ENCODE data around the gene FBXL4. TPM values are rescaled to one million over a fixed set of nuclear protein-coding genes. Genes with fewer than 3 reads are reported as not detected.

The FBXL4 gene
- total and polyA plus RNA-seq, 10 of the 15 experiments (the other 5 are each of a cell fraction or from before 2014, with no cell fraction given), result 2.9 to 16.9 (median 7.2) TPM

GRCh38 chr6:98824902-98825599 is 122.7 kb downstream of the FBXL4 start:
- FAIRE-seq (no peak), DNase-seq (ENCODE audit: low read depth, low spot score) (no peak), ATAC-seq (no peak)
- 39% methylated on average over 23 of the region's 32 CpGs for WGBS (ENCODE audit: insufficient coverage, insufficient replicate concordance, low lambda C conversion rate, missing lambda C conversion rate)
- Histone ChIP-seq H3K9ac (ENCODE audit: control insufficient read depth, insufficient read depth, low read length) (no peak overlapping the region), H3K79me2 (ENCODE audit: control insufficient read depth, insufficient read depth, low read length) (no peaks in the 10 kb centered on the region), H3K4me1 (ENCODE audit: control insufficient read depth, insufficient read depth, low read length) (no peaks in the 10 kb centered on the region), H3K4me3 (no peak overlapping the region), H3K36me3 (ENCODE audit: control insufficient read depth in 2 of 2, insufficient read depth in 2 of 2, low read length in 1 of 2) (no peaks in the 10 kb centered on the region), H3K27ac (ENCODE audit: control insufficient read depth, insufficient read depth) (no peak overlapping the region), H3K27me3 (replicated peaks in 1 of 2; ENCODE audit: control insufficient read depth in 2 of 2, insufficient read depth in 2 of 2, low read length in 1 of 2) (peaks cover 10 to 23% of the 10 kb centered on the region in 2 experiments), H3K9me3 (replicated peaks; ENCODE audit: control insufficient read depth, insufficient read depth, low read length) (no peaks in the 10 kb centered on the region), H2AFZ (ENCODE audit: control insufficient read depth, low read depth, low read length) (no peak overlapping the region), H3K4me2 (ENCODE audit: control insufficient read depth, insufficient read depth) (no peak overlapping the region), H4K20me1 (ENCODE audit: control insufficient read depth, insufficient read depth) (no peaks in the 10 kb centered on the region)
- ChIA-PET SMC1A (ENCODE audit: uncharacterized antibody, unreplicated experiment) (no interaction called here), CTCF (no interaction called here), RAD21 (ENCODE audit: unreplicated experiment) (no interaction called here), POLR2A (no interaction called here)
- TF ChIP-seq IKZF1 (conservative IDR thresholded peaks at IDR 0.05), result no peak
- no peak for TF ChIP-seq NFIC (IDR thresholded peaks at IDR 0.05; ENCODE audit: low read depth, low read length)
- TF ChIP-seq BACH1 (IDR thresholded peaks at IDR 0.05; ENCODE audit: borderline replicate concordance), result no peak
- in situ Hi-C loops (cut with MboI) (no loop called here), intact Hi-C loops (cut with micrococcal nuclease; ENCODE audit: unreplicated experiment) (no loop called here)
- BruUV-seq (replicated peaks), result no TSS peak

- Histone ChIP-seq H3K27ac (ENCODE audit: control insufficient read depth, insufficient read depth) (no peak overlapping the region), H2AFZ (ENCODE audit: control insufficient read depth, low read depth, low read length) (no peak overlapping the region), H4K20me1 (ENCODE audit: control insufficient read depth, insufficient read depth) (no peaks in the 10 kb centered on the region), H3K36me3 (ENCODE audit: control insufficient read depth in 2 of 2, insufficient read depth in 2 of 2, low read length in 1 of 2) (no peaks in the 10 kb centered on the region), H3K4me2 (ENCODE audit: control insufficient read depth, insufficient read depth) (no peak overlapping the region), H3K27me3 (replicated peaks in 1 of 2; ENCODE audit: control insufficient read depth in 2 of 2, insufficient read depth in 2 of 2, low read length in 1 of 2) (peaks cover 10 to 23% of the 10 kb centered on the region in 2 experiments), H3K9ac (ENCODE audit: control insufficient read depth, insufficient read depth, low read length) (no peak overlapping the region), H3K79me2 (ENCODE audit: control insufficient read depth, insufficient read depth, low read length) (no peaks in the 10 kb centered on the region), H3K4me1 (ENCODE audit: control insufficient read depth, insufficient read depth, low read length) (no peaks in the 10 kb centered on the region), H3K9me3 (replicated peaks; ENCODE audit: control insufficient read depth, insufficient read depth, low read length) (no peaks in the 10 kb centered on the region), H3K4me3 (no peak overlapping the region)
- in situ Hi-C loops (cut with MboI) (no loop called here), intact Hi-C loops (cut with micrococcal nuclease; ENCODE audit: unreplicated experiment) (no loop called here)
- BruUV-seq (replicated peaks), result no TSS peak
- ChIA-PET CTCF (no interaction called here), RAD21 (ENCODE audit: unreplicated experiment) (no interaction called here), POLR2A (no interaction called here), SMC1A (ENCODE audit: uncharacterized antibody, unreplicated experiment) (no interaction called here)
- no peak for ATAC-seq
- no peak for DNase-seq (ENCODE audit: low read depth, low spot score)
- WGBS (ENCODE audit: insufficient coverage, insufficient replicate concordance, low lambda C conversion rate, missing lambda C conversion rate), result 42% methylated on average over 27 of the region's 44 CpGs
- no peak for FAIRE-seq
- TF ChIP-seq EP300 (IDR thresholded peaks at IDR 0.05; ENCODE audit: borderline replicate concordance in 1 of 2, control insufficient read depth in 1 of 2, low read depth in 2 of 2, low read length in 2 of 2) (no peak), STAT1 (conservative IDR thresholded peaks at IDR 0.05) (no peak), ATF2 (IDR thresholded peaks at IDR 0.05; ENCODE audit: low read length) (no peak), JUND (IDR thresholded peaks at IDR 0.05; ENCODE audit: low read depth, low read length) (no peak), BACH1 (IDR thresholded peaks at IDR 0.05; ENCODE audit: borderline replicate concordance) (no peak), E4F1 (IDR thresholded peaks at IDR 0.05; ENCODE audit: borderline replicate concordance, partially characterized antibody) (no peak), ETV6 (conservative IDR thresholded peaks at IDR 0.05 in 1 of 2, IDR thresholded peaks at IDR 0.05 in 1 of 2; ENCODE audit: borderline replicate concordance in 1 of 2, low read depth in 1 of 2) (no peak), SMAD5 (IDR thresholded peaks at IDR 0.05; ENCODE audit: low read depth) (no peak)
These were observed 123.4 kb downstream of the FBXL4 start for GRCh38 chr6:98824162-98824901.
